Keratinocyte (primary cell): ENCODE data around the gene TNNT2. TPM values are rescaled to one million over a fixed set of nuclear protein-coding genes. Genes with fewer than 3 reads are reported as not detected.

Experiments
- DNase-seq: peaks from one replicate; pipeline ENCODE4 v3.0.0-alpha.2; 2011; ENCODE audit warnings: low read depth, missing footprints, low spot score
- FAIRE-seq: peaks from 2 replicates; lab custom pipeline; 2011; peaks lifted over from hg19 to GRCh38; lab: Jason Lieb, UNC
- H2AFZ ChIP-seq: 2 replicates; pipeline ENCODE4 v1.6.0; 2012; ENCODE audit warnings: low read length, control low read depth, inconsistent platforms; ENCODE audit not compliant: control insufficient read depth
- H3K27ac ChIP-seq: 2 replicates; pipeline ENCODE4 v1.5.1; 2011; ENCODE audit warnings: low read length; ENCODE audit not compliant: control insufficient read depth, insufficient read depth
- H3K27me3 ChIP-seq: 3 replicates; pipeline ENCODE4 v1.6.0; 2011; ENCODE audit warnings: low read length; ENCODE audit not compliant: control insufficient read depth, insufficient read depth; ENCODE audit errors: extremely low read depth
- H3K36me3 ChIP-seq, 2 experiments: 2 replicates in 1 of 2; 3 replicates in 1 of 2; pipeline ENCODE4 v1.5.1; 2011; ENCODE audit warnings: low read length in 2 of 2, mild to moderate bottlenecking in 1 of 2; ENCODE audit not compliant: control insufficient read depth in 2 of 2, insufficient read depth in 2 of 2; ENCODE audit errors: extremely low read depth in 1 of 2
- H3K4me1 ChIP-seq: 3 replicates; pipeline ENCODE4 v1.5.1; 2011; ENCODE audit warnings: low read length; ENCODE audit not compliant: control insufficient read depth, insufficient read depth; ENCODE audit errors: extremely low read depth
- H3K4me2 ChIP-seq: 3 replicates; pipeline ENCODE4 v1.6.0; 2011; ENCODE audit warnings: low read depth, low read length; ENCODE audit not compliant: control insufficient read depth, insufficient read depth; ENCODE audit errors: extremely low read depth
- H3K4me3 ChIP-seq, 3 experiments: fragments of 200-600 bp in 1 of 3; sonication (generic) in 1 of 3; 2 replicates in 2 of 3; 3 replicates in 1 of 3; pipeline ENCODE4 v1.5.1; 2011 to 2016; ENCODE audit warnings: low read length in 3 of 3, mild to moderate bottlenecking in 3 of 3, control low read depth in 2 of 3, inconsistent platforms in 1 of 3, low read depth in 1 of 3, mixed read lengths in 1 of 3, mixed run types in 1 of 3, moderate library complexity in 1 of 3; ENCODE audit not compliant: control insufficient read depth in 2 of 3, insufficient read depth in 2 of 3; ENCODE audit errors: extremely low read depth in 1 of 3
- H3K79me2 ChIP-seq: 2 replicates; pipeline ENCODE4 v1.6.0; 2012; ENCODE audit warnings: low read length; ENCODE audit not compliant: control insufficient read depth, insufficient read depth
- H3K9ac ChIP-seq: 3 replicates; pipeline ENCODE4 v1.6.0; 2011; ENCODE audit warnings: low read length; ENCODE audit not compliant: control insufficient read depth, insufficient read depth; ENCODE audit errors: extremely low read depth
- H3K9me1 ChIP-seq: 3 replicates; pipeline ENCODE4 v1.6.0; 2011; ENCODE audit warnings: low read length; ENCODE audit not compliant: control insufficient read depth, insufficient read depth; ENCODE audit errors: extremely low read depth
- H3K9me3 ChIP-seq: 2 replicates; pipeline ENCODE4 v1.5.1; 2012; ENCODE audit warnings: low read depth, low read length; ENCODE audit not compliant: control insufficient read depth
- H4K20me1 ChIP-seq: 3 replicates; pipeline ENCODE4 v1.6.0; 2011; ENCODE audit warnings: low read length; ENCODE audit not compliant: control insufficient read depth, insufficient read depth; ENCODE audit errors: extremely low read depth
- CTCF ChIP-seq, 3 experiments: IDR thresholded peaks in 1 of 3; conservative IDR thresholded peaks in 1 of 3; optimal IDR thresholded peaks in 1 of 3; 2 replicates in 2 of 3; 3 replicates in 1 of 3; pipeline versions ENCODE3 to v1.5.1; 2011; ENCODE audit warnings: low read length in 3 of 3, mild to moderate bottlenecking in 3 of 3, moderate library complexity in 2 of 3, control low read depth in 1 of 3, inconsistent platforms in 1 of 3; ENCODE audit not compliant: insufficient read depth in 2 of 3; ENCODE audit errors: extremely low read depth in 1 of 3
- EZH2 ChIP-seq: IDR thresholded peaks from one replicate; pipeline ENCODE4 v1.6.1; 2012; ENCODE audit warnings: inconsistent platforms, mild to moderate bottlenecking, low read length, moderate library complexity
- dilution Hi-C: fragments of 300-500 bp; cut with MboI; formaldehyde crosslinking; loops from one replicate; pipeline ENCODE4 v1.7.0; 2020; ENCODE audit warnings: low sequenced_read_pairs; ENCODE audit not compliant: extremely low pct_ligation_motif_present
- polyA plus RNA-seq, 5 experiments: library from polyadenylated mRNA; depleted of rRNA in 3 of 5; stranded (reverse) in 3 of 5; stranded (forward) in 1 of 5; unstranded in 1 of 5; fragments of >200 nt; gene quantifications; 1 replicate in 1 of 5; 2 replicates in 3 of 5; 3 replicates in 1 of 5; pipeline versions ENCODE4 v1.2.1 to v1.2.3, GENCODE V29; 2011 to 2012; ENCODE audit warnings: missing spikeins in 2 of 5, low read depth in 1 of 5, low replicate concordance in 1 of 5

Gene TNNT2
- polyA plus RNA-seq, 1 donor (not counting 4 experiments of a cell fraction or from before 2014, with no cell fraction given), result 1.4 TPM

DNA sequence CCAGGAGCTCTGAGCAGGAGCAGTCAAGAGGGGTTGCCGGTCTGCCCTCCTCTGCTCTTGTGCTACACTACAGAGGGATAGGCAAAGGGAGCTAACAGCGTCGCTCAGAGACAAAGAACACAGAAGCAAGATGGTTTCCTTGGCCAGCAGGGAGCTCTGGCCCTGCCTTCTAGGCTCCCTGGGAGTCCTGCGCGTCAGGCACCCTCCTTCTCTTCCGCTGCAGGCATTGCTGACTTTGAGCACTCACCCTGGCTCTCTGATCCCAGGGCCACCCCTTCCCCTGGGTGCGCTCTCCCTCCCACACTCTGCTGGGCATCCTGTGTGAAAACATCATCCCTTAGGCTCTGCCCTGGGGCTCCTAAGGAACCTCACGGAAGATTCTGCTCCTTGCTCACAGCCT lies 43.6 kb upstream of the TNNT2 start:
- H3K27me3 ChIP-seq, result peaks cover 22% of the 10 kb centered on the region
- H3K4me3 ChIP-seq, result no peak overlapping the region
- no peaks in the 10 kb centered on the region for H3K9me1 ChIP-seq
- H3K79me2 ChIP-seq, result no peaks in the 10 kb centered on the region
- no peak overlapping the region for H3K4me2 ChIP-seq
- H4K20me1 ChIP-seq, result no peaks in the 10 kb centered on the region
- no peaks in the 10 kb centered on the region for H3K9me3 ChIP-seq
- TF ChIP-seq CTCF (optimal IDR thresholded peaks at IDR 0.05 in 1 of 3, IDR thresholded peaks at IDR 0.05 in 1 of 3, conservative IDR thresholded peaks at IDR 0.05 in 1 of 3; ENCODE audit: extremely low read depth in 1 of 3, insufficient read depth in 2 of 3, low read length in 3 of 3) (no peak), EZH2 (no peak)
- no peak for DNase-seq
- H3K27ac ChIP-seq, result no peak overlapping the region
- no peak overlapping the region for H3K9ac ChIP-seq
- no peak for FAIRE-seq
- dilution Hi-C loops, result no loop called here
- H2AFZ ChIP-seq, result no peak overlapping the region
- H3K36me3 ChIP-seq, result no peaks in the 10 kb centered on the region
- H3K4me1 ChIP-seq, result no peaks in the 10 kb centered on the region

DNA sequence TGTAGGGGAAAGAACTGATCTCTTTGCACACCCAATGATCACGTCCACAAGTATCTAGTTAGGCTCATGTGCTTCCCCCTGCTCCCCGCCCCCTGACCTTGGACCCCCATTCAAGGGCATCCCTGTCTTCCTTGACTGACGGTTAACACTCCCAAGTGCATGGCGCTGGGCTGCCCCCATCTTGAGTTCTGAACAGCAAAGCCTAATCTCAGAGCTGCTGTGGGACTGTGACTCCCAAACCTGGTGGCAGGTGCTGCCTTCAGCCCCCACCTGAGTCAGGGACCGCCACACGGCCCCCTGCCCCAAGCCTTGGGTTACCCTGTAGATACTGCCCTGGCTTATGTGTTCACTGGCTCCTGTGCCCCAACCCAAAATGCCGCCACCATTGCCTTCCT lies 43.1 kb upstream of the TNNT2 start:
- Histone ChIP-seq H4K20me1 (no peaks in the 10 kb centered on the region), H3K36me3 (no peaks in the 10 kb centered on the region), H3K27ac (no peak overlapping the region), H3K9me1 (no peaks in the 10 kb centered on the region), H3K4me1 (no peaks in the 10 kb centered on the region), H3K4me2 (no peak overlapping the region), H2AFZ (no peak overlapping the region), H3K79me2 (no peaks in the 10 kb centered on the region), H3K9me3 (no peaks in the 10 kb centered on the region), H3K9ac (no peak overlapping the region), H3K4me3 (no peak overlapping the region), H3K27me3 (peaks cover 22% of the 10 kb centered on the region)
- no peak for FAIRE-seq
- dilution Hi-C loops, result no loop called here
- no peak for TF ChIP-seq EZH2
- no peak for TF ChIP-seq CTCF (optimal IDR thresholded peaks at IDR 0.05 in 1 of 3, IDR thresholded peaks at IDR 0.05 in 1 of 3, conservative IDR thresholded peaks at IDR 0.05 in 1 of 3; ENCODE audit: extremely low read depth in 1 of 3, insufficient read depth in 2 of 3, low read length in 3 of 3)
- no peak for DNase-seq
